Nephron progenitor cell (in vitro differentiated cells): ENCODE results near the gene POLR1C.
A peak's percentile ranks its signal among the peaks of the same experiment; 100 is the strongest.
"Not testable (repeated sequence)": the region's sequence is repeated elsewhere in the genome, so short reads cannot be mapped to it uniquely, and the experiment has no call there.

Source experiments
- DNase-seq: peaks from one replicate; pipeline ENCODE4 v3.0.0; 2021
- H3K27ac Mint-ChIP-seq: 2 replicates; pipeline ENCODE4 v1.8.0; 2021; ENCODE audit warnings: mild to moderate bottlenecking, moderate library complexity, mixed read lengths
- H3K27me3 Mint-ChIP-seq: 2 replicates; pipeline ENCODE4 v1.8.0; 2021; ENCODE audit warnings: mild to moderate bottlenecking, low read depth, mixed read lengths; ENCODE audit not compliant: poor library complexity
- H3K36me3 Mint-ChIP-seq: 2 replicates; pipeline ENCODE4 v1.8.0; 2021; ENCODE audit warnings: low read depth, mixed read lengths
- H3K4me1 Mint-ChIP-seq: 2 replicates; pipeline ENCODE4 v1.8.0; 2021; ENCODE audit warnings: mixed read lengths
- H3K4me3 Mint-ChIP-seq: 2 replicates; pipeline ENCODE4 v1.8.0; 2021; ENCODE audit warnings: mild to moderate bottlenecking, moderate library complexity, mixed read lengths
- H3K9me3 Mint-ChIP-seq: 2 replicates; pipeline ENCODE4 v1.8.0; 2021; ENCODE audit warnings: mild to moderate bottlenecking, moderate library complexity, mixed read lengths
- TF ChIP-seq, protein P1 (sequence below): fragments of 200-600 bp; sonication (generic); IDR thresholded peaks from 2 replicates; pipeline ENCODE4 v1.5.0; 2021; ENCODE audit warnings: antibody characterized with exemption

POLR1C gene

GRCh38 chr6:43516697-43517504 is at the start of gene POLR1C, which contains the start of gene YIPF3:
Gene POLR1C, plus strand, starts transcription at chr6:43517089. Its CDS starts 21 bp downstream, at chr6:43517110.
Gene YIPF3, minus strand, starts transcription at chr6:43516926. Its CDS starts 119 bp downstream, at chr6:43516807.
- peak; percentile 95 for DNase-seq
- H3K27ac Mint-ChIP-seq: peak within 1 kb of the TSS; percentile 64
- peaks cover 34% of the 10 kb centered on the region for H3K36me3 Mint-ChIP-seq
- H3K4me1 Mint-ChIP-seq: peaks cover 16% of the 10 kb centered on the region
- no peak within 1 kb of the TSS for H3K4me3 Mint-ChIP-seq
- TF ChIP-seq, protein P1, sequence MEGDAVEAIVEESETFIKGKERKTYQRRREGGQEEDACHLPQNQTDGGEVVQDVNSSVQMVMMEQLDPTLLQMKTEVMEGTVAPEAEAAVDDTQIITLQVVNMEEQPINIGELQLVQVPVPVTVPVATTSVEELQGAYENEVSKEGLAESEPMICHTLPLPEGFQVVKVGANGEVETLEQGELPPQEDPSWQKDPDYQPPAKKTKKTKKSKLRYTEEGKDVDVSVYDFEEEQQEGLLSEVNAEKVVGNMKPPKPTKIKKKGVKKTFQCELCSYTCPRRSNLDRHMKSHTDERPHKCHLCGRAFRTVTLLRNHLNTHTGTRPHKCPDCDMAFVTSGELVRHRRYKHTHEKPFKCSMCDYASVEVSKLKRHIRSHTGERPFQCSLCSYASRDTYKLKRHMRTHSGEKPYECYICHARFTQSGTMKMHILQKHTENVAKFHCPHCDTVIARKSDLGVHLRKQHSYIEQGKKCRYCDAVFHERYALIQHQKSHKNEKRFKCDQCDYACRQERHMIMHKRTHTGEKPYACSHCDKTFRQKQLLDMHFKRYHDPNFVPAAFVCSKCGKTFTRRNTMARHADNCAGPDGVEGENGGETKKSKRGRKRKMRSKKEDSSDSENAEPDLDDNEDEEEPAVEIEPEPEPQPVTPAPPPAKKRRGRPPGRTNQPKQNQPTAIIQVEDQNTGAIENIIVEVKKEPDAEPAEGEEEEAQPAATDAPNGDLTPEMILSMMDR: no peak
- no peaks in the 10 kb centered on the region for H3K9me3 Mint-ChIP-seq
- no peaks in the 10 kb centered on the region for H3K27me3 Mint-ChIP-seq

DNA sequence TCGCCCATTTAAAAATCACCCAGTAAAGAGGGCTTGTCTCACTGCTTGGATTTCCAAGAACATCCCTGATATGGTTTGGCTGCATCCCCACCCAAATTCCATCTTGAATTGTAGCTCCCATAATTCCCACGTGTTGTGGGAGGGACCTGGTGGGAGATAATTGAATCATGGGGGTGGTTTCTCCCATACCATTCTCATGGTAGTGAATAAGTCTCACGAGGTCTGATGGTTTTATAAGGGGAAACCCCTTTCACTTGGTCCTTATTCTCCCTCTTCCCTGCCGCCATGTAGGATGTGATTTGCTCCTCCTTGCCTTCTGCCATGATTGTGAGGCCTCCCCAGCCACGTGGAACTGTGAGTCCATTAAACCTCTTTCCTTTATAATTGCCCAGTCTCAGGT is 49.6 kb upstream of the POLR1C start:
- not testable (repeated sequence) for H3K27ac Mint-ChIP-seq, DNase-seq, H3K9me3 Mint-ChIP-seq, H3K4me3 Mint-ChIP-seq, H3K36me3 Mint-ChIP-seq
- Mint-ChIP-seq H3K27me3 (peaks cover 22% of the 10 kb centered on the region), H3K4me1 (peaks cover 16% of the 10 kb centered on the region)

GRCh38 chr6:43467752-43468151 is 49.1 kb upstream of the POLR1C start:
- no peak for DNase-seq
- Mint-ChIP-seq H3K4me3 (no peak overlapping the region), H3K27ac (no peak overlapping the region), H3K36me3 (no peaks in the 10 kb centered on the region), H3K9me3 (no peaks in the 10 kb centered on the region), H3K27me3 (peaks cover 19% of the 10 kb centered on the region), H3K4me1 (peaks cover 11% of the 10 kb centered on the region)
- TF ChIP-seq, protein P1: no peak

- peaks cover 16% of the 10 kb centered on the region for H3K27me3 Mint-ChIP-seq
- peaks cover 6% of the 10 kb centered on the region for H3K4me1 Mint-ChIP-seq
- H3K4me3 Mint-ChIP-seq: no peak overlapping the region
- no peak for DNase-seq
- H3K36me3 Mint-ChIP-seq: no peaks in the 10 kb centered on the region
- H3K9me3 Mint-ChIP-seq: no peaks in the 10 kb centered on the region
- no peak overlapping the region for H3K27ac Mint-ChIP-seq
- TF ChIP-seq, protein P1: no peak
Observed at GRCh38 chr6:43468240-43468639, 48.6 kb upstream of the POLR1C start.

DNA sequence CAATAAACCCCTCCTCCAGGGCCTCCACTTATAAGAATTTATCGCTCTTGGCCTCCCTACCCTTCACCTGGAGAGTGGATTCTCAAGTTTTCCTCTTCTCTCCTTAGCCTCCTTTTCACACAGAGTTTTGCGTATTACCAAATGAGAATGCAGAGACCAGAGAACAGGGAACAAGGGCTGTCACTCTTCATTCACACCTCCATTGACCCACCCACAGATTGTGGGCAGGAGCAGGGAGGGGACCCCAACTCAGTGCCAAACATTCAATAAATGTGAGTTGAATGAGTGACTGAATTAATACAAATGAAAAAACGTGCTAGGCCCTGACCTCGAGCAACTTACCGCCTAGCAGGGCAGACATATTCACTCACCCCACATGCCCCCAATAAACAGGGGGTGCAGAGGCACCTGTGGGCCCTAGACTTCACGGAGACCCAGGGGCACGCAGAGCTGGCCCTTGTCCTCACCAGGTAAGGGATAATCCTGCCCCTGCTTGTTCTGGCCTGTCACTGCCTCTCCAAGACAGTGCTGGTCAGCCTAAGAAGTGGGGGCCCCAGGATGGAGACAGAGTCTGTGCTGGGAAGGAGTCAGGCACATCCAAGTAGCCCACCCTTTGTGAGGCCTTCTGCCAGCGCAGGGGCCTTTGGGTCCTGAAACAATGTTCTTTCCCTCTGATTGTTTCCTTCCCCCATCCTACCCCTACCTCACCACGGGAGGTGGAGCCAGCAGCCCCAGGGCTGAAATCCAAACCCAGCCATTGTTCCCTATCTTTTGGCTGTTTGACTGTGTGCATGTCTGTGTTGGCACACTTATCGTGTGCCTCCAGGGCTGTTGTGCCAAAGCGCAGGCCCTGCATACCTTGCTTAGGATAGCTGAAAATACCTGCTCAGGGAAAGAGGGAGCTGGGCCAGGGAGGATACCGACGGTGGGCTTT is 47.9 kb upstream of the POLR1C start:
- H3K9me3 Mint-ChIP-seq: no peaks in the 10 kb centered on the region
- peaks cover 13% of the 10 kb centered on the region for H3K27me3 Mint-ChIP-seq
- TF ChIP-seq, protein P1: no peak

DNA sequence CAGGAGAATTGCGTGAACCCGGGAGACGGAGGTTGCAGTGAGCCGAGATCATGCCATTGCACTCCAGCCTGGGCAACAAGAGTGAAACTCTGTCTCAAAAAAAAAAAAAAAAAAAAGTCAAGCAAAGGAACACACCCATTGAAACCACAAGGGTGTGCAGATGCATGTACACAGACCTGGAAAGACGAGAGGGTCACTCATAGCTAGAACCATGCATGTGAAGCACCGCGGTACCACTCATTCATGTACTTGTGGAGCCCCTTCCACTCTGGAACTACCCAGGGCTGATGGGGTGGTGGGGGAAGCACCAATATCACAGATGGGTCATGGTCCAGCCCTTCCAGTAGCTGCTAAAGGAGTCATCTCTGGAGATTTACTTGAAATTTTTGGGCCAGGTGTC is 46.9 kb upstream of the POLR1C start:
- Mint-ChIP-seq H3K36me3 (no peaks in the 10 kb centered on the region), H3K4me1 (peaks cover 5% of the 10 kb centered on the region), H3K4me3 (no peak overlapping the region), H3K27me3 (peaks cover 13% of the 10 kb centered on the region), H3K27ac (no peak overlapping the region), H3K9me3 (no peaks in the 10 kb centered on the region)
- no peak for DNase-seq
- TF ChIP-seq, protein P1: no peak

More for the DNA sequence above, 47.9 kb upstream of the POLR1C start:
- Mint-ChIP-seq H3K36me3 (no peaks in the 10 kb centered on the region), H3K4me3 (no peak overlapping the region), H3K27ac (no peak overlapping the region), H3K4me1 (peaks cover 5% of the 10 kb centered on the region)
- no peak for DNase-seq
